Measurements from ENCODE around the gene ZNF398. TPM values are rescaled to one million over a fixed set of nuclear protein-coding genes. Genes with fewer than 3 reads are reported as not detected.

The ZNF398 gene
- total and polyA plus RNA-seq, 2 of the 13 experiments (the other 11 are each of a cell fraction or from before 2014, with no cell fraction given): 3.0 to 8.9 TPM

DNA sequence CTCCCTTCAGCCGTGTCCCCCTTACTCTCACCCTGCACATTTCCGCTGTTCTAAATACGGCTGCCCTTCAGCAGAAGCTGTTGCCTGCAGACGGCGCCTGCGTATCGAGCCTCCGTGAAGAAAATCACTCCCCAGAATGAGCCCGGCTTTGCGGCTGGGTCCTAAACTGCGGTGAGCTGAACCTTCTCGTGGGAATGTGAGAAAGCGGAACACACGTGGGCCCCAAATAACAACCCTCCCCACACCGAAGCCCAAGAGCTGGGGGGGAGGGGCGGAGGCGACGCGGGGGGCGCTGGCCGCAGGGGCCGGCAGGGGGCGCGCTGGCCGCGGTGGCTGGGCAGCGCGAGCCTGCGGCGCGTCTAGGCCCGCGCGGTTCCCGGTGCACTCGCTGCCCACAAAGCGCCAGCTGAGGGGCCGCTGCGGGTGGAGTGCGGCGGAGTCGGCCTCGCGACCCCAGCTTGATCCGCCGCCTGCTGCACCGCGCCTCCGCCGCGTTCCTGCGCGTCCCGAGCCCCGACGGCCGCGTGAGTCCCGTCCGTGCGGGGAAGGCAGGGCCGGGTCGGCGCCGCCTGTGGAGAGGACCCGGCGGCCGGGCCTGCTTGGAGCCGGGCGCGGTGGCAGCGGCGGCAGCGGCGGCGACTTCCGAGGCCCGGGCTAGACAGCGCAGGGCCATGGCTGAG, at the start of gene ZNF398 (continued):
- TF ChIP-seq, protein P1, sequence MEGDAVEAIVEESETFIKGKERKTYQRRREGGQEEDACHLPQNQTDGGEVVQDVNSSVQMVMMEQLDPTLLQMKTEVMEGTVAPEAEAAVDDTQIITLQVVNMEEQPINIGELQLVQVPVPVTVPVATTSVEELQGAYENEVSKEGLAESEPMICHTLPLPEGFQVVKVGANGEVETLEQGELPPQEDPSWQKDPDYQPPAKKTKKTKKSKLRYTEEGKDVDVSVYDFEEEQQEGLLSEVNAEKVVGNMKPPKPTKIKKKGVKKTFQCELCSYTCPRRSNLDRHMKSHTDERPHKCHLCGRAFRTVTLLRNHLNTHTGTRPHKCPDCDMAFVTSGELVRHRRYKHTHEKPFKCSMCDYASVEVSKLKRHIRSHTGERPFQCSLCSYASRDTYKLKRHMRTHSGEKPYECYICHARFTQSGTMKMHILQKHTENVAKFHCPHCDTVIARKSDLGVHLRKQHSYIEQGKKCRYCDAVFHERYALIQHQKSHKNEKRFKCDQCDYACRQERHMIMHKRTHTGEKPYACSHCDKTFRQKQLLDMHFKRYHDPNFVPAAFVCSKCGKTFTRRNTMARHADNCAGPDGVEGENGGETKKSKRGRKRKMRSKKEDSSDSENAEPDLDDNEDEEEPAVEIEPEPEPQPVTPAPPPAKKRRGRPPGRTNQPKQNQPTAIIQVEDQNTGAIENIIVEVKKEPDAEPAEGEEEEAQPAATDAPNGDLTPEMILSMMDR (CRISPR knock-in tag; IDR thresholded peaks at IDR 0.05): peak; percentile 66
- TF ChIP-seq SRSF9 (IDR thresholded peaks at IDR 0.05; ENCODE audit: borderline replicate concordance, insufficient read depth, low read depth, low read length, poor library complexity, severe bottlenecking) (no peak), ZMAT3 (CRISPR knock-in tag; conservative IDR thresholded peaks at IDR 0.05) (no peak; the same call in 1 of the 2 replicates), EEA1 (CRISPR knock-in tag; IDR thresholded peaks at IDR 0.05; ENCODE audit: borderline replicate concordance) (peak; percentile 11; the same call in 1 of the 2 replicates), MXI1 (IDR thresholded peaks at IDR 0.05; ENCODE audit: borderline replicate concordance, low read depth, low read length) (no peak; the same call in 2 of the 3 replicates), YEATS2 (CRISPR knock-in tag; IDR thresholded peaks at IDR 0.05; ENCODE audit: borderline replicate concordance) (no peak), ZNF737 (CRISPR knock-in tag; IDR thresholded peaks at IDR 0.05; ENCODE audit: borderline replicate concordance) (no peak), SNAPC2 (CRISPR knock-in tag; IDR thresholded peaks at IDR 0.05) (no peak), WIZ (CRISPR knock-in tag; IDR thresholded peaks at IDR 0.05) (no peak), SMYD3 (CRISPR knock-in tag; IDR thresholded peaks at IDR 0.05) (no peak), GZF1 (CRISPR knock-in tag; IDR thresholded peaks at IDR 0.05) (no peak), ZNF432 (CRISPR knock-in tag; IDR thresholded peaks at IDR 0.05; ENCODE audit: borderline replicate concordance) (no peak), TCF7L2 (IDR thresholded peaks at IDR 0.05; ENCODE audit: low read depth, low read length) (no peak), MXD4 (CRISPR knock-in tag; IDR thresholded peaks at IDR 0.05) (peak; percentile 35; the same call in 1 of the 2 replicates)
- TF ChIP-seq, protein P2, sequence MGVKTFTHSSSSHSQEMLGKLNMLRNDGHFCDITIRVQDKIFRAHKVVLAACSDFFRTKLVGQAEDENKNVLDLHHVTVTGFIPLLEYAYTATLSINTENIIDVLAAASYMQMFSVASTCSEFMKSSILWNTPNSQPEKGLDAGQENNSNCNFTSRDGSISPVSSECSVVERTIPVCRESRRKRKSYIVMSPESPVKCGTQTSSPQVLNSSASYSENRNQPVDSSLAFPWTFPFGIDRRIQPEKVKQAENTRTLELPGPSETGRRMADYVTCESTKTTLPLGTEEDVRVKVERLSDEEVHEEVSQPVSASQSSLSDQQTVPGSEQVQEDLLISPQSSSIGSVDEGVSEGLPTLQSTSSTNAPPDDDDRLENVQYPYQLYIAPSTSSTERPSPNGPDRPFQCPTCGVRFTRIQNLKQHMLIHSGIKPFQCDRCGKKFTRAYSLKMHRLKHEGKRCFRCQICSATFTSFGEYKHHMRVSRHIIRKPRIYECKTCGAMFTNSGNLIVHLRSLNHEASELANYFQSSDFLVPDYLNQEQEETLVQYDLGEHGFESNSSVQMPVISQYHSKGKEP (CRISPR knock-in tag; IDR thresholded peaks at IDR 0.05): no peak
- TF ChIP-seq, protein P3, sequence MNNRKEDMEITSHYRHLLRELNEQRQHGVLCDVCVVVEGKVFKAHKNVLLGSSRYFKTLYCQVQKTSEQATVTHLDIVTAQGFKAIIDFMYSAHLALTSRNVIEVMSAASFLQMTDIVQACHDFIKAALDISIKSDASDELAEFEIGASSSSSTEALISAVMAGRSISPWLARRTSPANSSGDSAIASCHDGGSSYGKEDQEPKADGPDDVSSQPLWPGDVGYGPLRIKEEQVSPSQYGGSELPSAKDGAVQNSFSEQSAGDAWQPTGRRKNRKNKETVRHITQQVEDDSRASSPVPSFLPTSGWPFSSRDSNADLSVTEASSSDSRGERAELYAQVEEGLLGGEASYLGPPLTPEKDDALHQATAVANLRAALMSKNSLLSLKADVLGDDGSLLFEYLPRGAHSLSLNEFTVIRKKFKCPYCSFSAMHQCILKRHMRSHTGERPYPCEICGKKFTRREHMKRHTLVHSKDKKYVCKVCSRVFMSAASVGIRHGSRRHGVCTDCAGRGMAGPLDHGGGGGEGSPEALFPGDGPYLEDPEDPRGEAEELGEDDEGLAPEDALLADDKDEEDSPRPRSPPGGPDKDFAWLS (CRISPR knock-in tag; IDR thresholded peaks at IDR 0.05; ENCODE audit: borderline replicate concordance): no peak
- TF ChIP-seq, protein P4, sequence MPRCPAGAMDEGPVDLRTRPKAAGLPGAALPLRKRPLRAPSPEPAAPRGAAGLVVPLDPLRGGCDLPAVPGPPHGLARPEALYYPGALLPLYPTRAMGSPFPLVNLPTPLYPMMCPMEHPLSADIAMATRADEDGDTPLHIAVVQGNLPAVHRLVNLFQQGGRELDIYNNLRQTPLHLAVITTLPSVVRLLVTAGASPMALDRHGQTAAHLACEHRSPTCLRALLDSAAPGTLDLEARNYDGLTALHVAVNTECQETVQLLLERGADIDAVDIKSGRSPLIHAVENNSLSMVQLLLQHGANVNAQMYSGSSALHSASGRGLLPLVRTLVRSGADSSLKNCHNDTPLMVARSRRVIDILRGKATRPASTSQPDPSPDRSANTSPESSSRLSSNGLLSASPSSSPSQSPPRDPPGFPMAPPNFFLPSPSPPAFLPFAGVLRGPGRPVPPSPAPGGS (CRISPR knock-in tag; IDR thresholded peaks at IDR 0.05): no peak
- TF ChIP-seq, protein P5, sequence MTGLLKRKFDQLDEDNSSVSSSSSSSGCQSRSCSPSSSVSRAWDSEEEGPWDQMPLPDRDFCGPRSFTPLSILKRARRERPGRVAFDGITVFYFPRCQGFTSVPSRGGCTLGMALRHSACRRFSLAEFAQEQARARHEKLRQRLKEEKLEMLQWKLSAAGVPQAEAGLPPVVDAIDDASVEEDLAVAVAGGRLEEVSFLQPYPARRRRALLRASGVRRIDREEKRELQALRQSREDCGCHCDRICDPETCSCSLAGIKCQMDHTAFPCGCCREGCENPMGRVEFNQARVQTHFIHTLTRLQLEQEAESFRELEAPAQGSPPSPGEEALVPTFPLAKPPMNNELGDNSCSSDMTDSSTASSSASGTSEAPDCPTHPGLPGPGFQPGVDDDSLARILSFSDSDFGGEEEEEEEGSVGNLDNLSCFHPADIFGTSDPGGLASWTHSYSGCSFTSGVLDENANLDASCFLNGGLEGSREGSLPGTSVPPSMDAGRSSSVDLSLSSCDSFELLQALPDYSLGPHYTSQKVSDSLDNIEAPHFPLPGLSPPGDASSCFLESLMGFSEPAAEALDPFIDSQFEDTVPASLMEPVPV (CRISPR knock-in tag; IDR thresholded peaks at IDR 0.05): no peak
- TF ChIP-seq, protein P6, sequence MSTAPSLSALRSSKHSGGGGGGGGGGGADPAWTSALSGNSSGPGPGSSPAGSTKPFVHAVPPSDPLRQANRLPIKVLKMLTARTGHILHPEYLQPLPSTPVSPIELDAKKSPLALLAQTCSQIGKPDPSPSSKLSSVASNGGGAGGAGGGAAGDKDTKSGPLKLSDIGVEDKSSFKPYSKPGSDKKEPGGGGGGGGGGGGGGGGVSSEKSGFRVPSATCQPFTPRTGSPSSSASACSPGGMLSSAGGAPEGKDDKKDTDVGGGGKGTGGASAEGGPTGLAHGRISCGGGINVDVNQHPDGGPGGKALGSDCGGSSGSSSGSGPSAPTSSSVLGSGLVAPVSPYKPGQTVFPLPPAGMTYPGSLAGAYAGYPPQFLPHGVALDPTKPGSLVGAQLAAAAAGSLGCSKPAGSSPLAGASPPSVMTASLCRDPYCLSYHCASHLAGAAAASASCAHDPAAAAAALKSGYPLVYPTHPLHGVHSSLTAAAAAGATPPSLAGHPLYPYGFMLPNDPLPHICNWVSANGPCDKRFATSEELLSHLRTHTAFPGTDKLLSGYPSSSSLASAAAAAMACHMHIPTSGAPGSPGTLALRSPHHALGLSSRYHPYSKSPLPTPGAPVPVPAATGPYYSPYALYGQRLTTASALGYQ (CRISPR knock-in tag; IDR thresholded peaks at IDR 0.05): no peak; the same call in 1 of the 2 replicates
